Non-pigmented ciliary epithelial cell (primary cell): ENCODE measurements around the gene TMEM181.
"Not testable (repeated sequence)": the region's sequence is repeated elsewhere in the genome, so short reads cannot be mapped to it uniquely, and the experiment has no call there.

Source experiments
- DNase-seq: peaks from one replicate; pipeline ENCODE4 v3.0.0-alpha.2; 2010; ENCODE audit warnings: low read depth

Gene TMEM181

DNA sequence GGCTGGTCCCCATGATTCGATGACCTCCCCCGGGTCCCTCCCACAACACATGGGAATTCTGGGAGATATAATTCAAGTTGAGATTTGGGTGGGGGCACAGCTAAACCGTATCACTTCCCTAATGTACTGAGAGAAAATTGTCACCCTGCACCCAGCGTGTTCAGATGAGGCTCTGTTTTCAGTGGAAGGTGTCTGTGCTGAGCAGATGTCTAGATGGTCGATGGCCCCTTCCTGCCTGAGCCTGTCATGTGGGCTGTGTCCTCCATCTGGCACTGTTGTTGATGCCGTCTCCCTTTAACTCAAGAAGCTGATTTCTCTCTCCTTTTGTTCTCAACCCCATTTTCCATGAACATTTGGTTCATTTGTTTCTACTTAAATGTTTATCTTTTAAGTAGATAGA lies 37.0 kb downstream of the TMEM181 start:
- DNase-seq, result no peak

DNA sequence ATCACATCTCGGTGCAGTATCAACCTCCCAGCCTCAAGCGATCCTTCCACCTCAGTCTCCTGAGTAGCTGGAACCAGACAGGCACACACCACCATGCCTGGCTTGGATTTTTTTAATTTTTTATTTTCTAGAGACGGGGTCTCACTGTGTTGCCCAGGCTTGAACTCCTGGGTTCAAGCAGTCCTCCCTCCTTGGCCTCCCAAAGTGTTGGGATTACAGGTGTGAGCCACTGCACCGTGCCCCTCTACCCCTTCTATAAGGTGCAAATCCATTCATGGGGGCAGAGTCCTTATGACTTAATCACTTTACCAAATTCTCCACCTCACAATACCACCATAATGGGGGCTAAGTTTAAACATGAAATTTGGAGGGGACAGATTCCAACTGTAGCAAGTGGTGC lies 37.7 kb downstream of the TMEM181 start:
- DNase-seq, result no peak

- no peak for DNase-seq
Measured at GRCh38 chr6:158599635-158600034, 39.7 kb downstream of the TMEM181 start.

DNA sequence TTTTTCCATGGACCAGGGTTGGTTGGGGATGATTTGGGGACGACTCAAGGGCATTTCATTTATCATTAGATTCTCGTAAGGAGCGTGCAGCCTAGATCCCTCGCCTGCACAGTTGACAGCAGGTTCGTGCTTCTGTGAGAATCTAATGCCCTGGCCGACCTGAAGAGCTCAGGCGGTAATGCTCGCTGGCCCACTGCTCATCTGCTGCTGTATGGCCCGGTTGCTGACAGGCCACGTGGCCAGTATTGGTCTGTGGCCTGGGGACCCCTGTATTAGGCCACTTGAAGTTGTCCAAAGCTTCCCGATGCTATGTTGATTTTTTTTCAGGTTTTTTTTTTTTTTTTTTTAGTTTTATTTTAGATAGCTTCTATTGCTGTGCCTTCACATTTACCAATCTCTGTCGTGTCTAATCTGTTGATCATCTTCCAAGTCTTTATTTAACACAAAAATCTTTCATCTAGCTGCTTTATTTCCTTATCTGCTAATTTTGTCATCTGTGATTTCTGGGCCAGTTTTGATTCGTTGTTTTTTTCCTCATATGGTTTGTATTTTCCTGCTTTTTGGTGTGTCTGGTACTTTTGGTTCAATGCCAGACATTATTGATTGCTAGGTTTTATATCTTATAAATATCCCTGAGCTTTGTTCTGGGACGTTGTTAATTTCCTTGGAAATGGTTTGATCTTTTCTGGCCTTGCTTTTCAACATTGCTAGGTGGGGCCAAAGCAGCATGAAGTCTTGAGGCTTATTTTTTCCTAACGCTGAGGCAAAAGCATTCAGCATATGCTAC lies 43.6 kb downstream of the TMEM181 start:
- DNase-seq, result no peak

- DNase-seq, result no peak
Measured at GRCh38 chr6:158604048-158604406, 44.1 kb downstream of the TMEM181 start.

- peak; percentile 27 for DNase-seq
Measured at GRCh38 chr6:158605266-158605878, 45.5 kb downstream of the TMEM181 start.

DNA sequence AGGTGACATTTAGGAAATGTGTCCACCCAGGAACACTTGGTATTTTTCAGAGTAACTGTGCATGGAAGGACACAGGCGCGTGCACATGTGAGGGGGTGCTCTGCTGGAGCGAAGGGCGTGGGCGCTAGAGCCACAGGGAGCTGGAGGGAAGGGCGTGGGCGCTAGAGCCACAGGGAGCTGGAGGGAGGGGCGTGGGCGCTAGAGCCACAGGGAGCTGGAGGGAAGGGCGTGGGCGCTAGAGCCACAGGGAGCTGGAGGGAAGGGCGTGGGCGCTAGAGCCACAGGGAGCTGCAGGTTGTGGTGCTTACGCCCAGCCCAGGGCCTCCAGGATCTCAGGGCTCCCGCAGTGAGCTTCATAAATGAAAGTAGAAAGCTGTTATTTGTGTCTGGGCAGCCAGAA lies 46.1 kb downstream of the TMEM181 start:
- not testable (repeated sequence) for DNase-seq

GRCh38 chr6:158606935-158607334 lies 47.0 kb downstream of the TMEM181 start:
- no peak for DNase-seq

DNA sequence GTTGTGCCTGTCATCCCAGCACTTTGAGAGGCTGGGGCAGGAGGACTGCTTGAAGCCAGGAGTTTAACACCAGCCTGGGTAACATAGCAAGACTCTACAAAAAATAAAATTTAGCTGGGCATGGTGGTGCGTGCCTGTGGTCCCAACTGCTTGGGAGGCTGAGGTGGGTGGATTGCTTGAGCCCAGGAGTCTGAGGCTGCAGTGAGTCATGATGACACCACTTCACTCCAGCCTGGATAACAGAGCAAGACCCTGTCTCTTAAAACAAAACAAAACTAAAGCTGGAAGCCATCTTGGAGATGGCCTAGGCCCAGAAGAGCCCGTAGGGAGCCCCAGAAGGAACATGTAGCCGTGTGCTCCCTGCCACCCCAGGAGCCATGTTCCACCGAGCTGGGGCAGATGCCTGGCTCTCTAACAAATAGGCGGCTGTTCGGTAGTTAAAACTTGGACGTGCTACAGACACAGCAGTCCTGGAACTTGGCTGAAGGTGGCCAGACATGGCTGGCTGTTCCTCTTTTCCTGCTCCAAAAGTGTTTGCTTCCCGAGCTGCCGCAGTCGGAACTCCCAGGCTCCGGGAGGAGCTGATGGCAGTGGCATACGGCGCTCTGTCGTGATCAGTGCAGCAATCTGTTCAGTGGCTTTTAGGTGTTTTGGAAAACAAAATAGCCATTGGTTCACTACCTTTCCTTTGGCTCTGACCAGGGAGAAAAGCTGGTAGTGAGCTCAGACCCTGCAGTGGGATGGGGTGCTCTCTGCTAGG lies 47.7 kb downstream of the TMEM181 start:
- no peak for DNase-seq

DNA sequence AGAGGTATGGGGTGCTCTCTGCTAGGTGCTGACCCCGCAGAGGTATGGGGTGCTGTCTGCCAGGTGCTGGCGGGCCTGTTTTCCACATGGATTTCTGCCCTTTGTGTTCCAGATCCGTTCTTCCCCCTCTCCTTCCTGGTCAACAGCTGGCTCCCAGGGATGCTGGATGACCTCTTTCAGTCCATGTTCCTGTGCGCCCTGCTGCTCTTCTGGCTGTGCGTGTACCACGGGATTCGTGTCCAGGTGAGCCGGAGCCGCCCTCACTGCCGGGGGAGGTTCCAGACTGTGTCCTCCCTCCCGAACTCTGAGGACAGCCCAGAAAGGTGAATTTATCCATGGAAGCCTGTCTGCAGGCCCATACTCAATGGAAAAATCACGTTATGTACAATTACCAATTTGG lies 48.3 kb downstream of the TMEM181 start:
- DNase-seq, result no peak

DNA sequence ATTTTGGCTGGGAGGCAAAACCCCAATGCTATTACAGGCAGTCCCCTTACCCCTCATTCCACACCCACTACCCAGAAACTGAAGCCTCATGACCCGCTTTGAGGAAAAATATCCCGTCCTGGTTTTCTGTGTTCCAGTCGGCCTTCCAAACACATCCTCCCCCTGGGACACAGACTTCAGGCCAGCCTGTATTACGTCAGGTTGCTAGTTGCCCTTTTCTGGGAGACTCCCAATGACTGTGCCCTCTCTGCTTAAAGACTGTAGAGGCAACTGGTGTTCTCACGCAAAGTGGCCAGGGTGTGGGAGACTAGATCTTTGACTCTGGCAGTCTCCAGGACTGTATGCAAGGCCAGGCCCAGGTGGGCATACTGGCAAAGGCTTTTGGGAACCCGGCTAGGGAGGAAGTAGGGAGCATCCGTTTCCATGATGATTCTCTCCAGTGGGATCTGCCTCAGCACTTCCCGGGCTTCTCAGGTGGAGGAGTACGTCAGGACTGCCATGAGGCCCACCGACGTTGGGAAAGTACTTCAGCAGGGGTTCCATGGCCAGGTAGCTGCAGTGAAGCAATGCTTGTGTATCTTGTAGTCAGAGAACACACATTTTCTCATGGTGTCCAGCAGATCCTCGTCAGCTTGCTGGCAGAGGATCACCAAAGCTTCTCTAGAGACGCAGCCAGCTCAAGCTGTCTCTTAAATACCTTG lies 49.7 kb downstream of the TMEM181 start:
- DNase-seq, result no peak

GRCh38 chr6:158610319-158610968 lies 50.6 kb downstream of the TMEM181 start:
- DNase-seq, result no peak

DNA sequence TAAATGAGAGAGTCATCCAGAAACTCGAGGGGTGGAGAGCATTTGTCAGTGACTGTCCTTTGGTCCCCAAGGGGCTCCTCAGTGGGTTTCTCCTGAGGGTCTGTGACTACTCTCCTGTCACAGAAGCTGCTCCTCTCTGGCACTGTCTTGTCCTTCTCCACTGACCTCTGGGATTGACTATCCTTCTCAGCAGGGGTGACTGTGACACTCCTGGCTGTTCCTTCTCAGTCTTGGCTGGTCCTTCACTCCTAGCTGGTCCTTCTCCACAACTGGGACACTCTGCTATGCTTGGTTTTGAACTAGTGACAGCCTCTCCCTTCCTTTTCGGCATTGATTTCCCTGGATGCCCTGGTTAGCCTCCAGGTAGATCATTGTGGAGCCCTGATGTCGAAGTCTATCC lies 51.1 kb downstream of the TMEM181 start:
- no peak for DNase-seq

DNA sequence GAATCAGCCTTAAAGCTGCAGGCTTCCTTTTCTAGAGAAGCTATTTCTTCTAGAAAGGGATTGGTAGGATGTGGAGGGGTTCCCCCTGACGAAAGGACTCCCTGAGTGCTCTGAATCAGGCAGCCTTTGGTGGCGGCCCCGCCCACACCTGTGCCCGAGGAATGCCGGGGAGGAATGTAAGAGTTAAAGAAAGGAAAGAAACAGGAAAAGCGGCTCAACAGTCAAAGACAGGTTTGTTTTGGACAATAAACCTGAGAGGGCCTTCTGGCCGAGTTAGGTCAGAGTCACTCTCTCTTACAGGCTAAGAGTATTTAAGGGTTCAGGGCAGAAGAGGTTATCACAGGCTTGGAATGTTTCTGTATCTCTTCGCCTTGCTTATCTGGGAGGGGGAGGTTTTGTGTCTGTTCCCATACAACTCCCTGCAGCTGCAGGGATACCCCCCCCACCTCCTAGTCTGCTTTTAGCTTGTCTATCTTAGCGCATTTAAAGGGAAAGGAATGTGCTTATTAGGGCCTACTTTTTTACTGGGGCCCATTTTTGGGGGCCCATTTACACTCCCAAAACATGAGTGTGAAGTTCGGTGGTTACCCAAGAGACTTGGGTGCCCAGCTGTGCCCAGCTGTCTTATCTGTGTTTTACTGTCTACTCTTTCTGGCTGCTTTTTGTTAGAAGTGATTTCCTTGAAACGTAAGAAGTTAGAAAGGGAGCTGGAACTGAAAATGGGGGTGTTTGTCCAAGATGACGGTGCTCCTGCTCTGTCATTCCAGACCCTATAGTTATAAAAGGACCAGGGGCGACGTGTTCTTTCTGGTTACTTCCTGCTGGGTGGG lies 51.9 kb downstream of the TMEM181 start:
- DNase-seq, result no peak

GRCh38 chr6:158614606-158615005 lies 54.7 kb downstream of the TMEM181 start:
- DNase-seq, result not testable (repeated sequence)

- DNase-seq, result not testable (repeated sequence)
Measured at GRCh38 chr6:158618289-158618688, 58.4 kb downstream of the TMEM181 start.

- no peak for DNase-seq
Measured at GRCh38 chr6:158619922-158620801, 60.3 kb downstream of the TMEM181 start.

- DNase-seq, result no peak
Measured at GRCh38 chr6:158620963-158621693, 61.2 kb downstream of the TMEM181 start.
